Heart left ventricle (tissue), 16 donors: ENCODE data around the gene ZNF423. TPM values are rescaled to one million over a fixed set of nuclear protein-coding genes. Genes with fewer than 3 reads are reported as not detected.

Source experiments
- ATAC-seq, 4 donors: fragments of 200-7000 bp; cut with Tn5 transposase; one replicate each; pipeline ENCODE4 v1.9.1; 2020 to 2022; ENCODE audit warnings: moderate library complexity in 4 of 4, mild to moderate bottlenecking in 3 of 4, moderate number of reproducible peaks in 1 of 4
- DNase-seq, 5 donors: peaks; one replicate each; pipeline ENCODE4 v3.0.0-alpha.2; 2020
- H3K27ac ChIP-seq, 12 donors: fragments of 200-600 bp; sonication (generic) in 4 of 12; one replicate each; pipeline versions ENCODE4 v1.5.0 to v1.8.0; 2016 to 2022; ENCODE audit warnings: mild to moderate bottlenecking in 2 of 12
- H3K27me3 ChIP-seq, 9 donors: fragments of 200-600 bp; sonication (generic) in 2 of 9; one replicate each; pipeline versions ENCODE4 v1.5.1 to v1.8.0; 2016 to 2022; ENCODE audit warnings: mild to moderate bottlenecking in 3 of 9
- H3K36me3 ChIP-seq, 9 donors: fragments of 200-600 bp; sonication (generic) in 2 of 9; one replicate each; pipeline versions ENCODE4 v1.5.0 to v1.8.0; 2018 to 2022; ENCODE audit warnings: mild to moderate bottlenecking in 2 of 9
- H3K4me1 ChIP-seq, 12 donors: fragments of 200-600 bp; sonication (generic) in 4 of 12; one replicate each; pipeline versions ENCODE4 v1.5.0 to v1.8.0; 2016 to 2022; ENCODE audit warnings: mild to moderate bottlenecking in 3 of 12
- H3K4me3 ChIP-seq, 12 donors: fragments of 200-600 bp; sonication (generic) in 4 of 12; one replicate each; pipeline versions ENCODE4 v1.5.0 to v1.8.0; 2017 to 2022; ENCODE audit warnings: mild to moderate bottlenecking in 9 of 12, moderate library complexity in 4 of 12
- H3K9me3 ChIP-seq, 12 donors: fragments of 200-600 bp; sonication (generic) in 4 of 12; one replicate each; pipeline versions ENCODE4 v1.5.0 to v1.8.0; 2016 to 2022; ENCODE audit warnings: mild to moderate bottlenecking in 1 of 12
- POLR2A ChIP-seq, 2 donors: fragments of 450-650 bp; IDR thresholded peaks; one replicate each; pipeline ENCODE4 v1.6.1; 2017; ENCODE audit warnings: antibody characterized with exemption in 2 of 2, mild to moderate bottlenecking in 2 of 2, moderate library complexity in 2 of 2
- WGBS, 4 donors: extraction: QIAGEN DNeasy Blood & Tissue Kit in 2 of 4; methylation state at CpG; one replicate each; pipeline versions ENCODE4 v1.1.5 to v1.1.7; 2013 to 2018; 5-methylcytosine and 5-hydroxymethylcytosine counted together
- intact Hi-C, 10 donors: fragments of 100-400 bp; cut with DNase I; formaldehyde crosslinking; loops; one replicate each; pipeline versions ENCODE4 v1.11.1 to v1.14.2; 2022
- polyA plus RNA-seq, 2 donors: library from polyadenylated mRNA; stranded (reverse); fragments of 200-250 nt; gene quantifications; one replicate each; pipeline ENCODE4 v1.2.3, GENCODE V29; 2013
- total RNA-seq, 9 donors: library from RNA; depleted of rRNA in 2 of 9; stranded (reverse); fragments of >200 nt in 2 of 9; fragmentation: NEBNext Ultra II Directional in 3 of 9; extraction: Animal tissue kit (Norgen Biotek cat#: 25700) in 3 of 9; gene quantifications; one replicate each; pipeline versions ENCODE4 v1.1.0 to v1.2.4, GENCODE V29; 2016 to 2023
- TF ChIP-seq, protein P1 (sequence below), 12 donors: fragments of 200-600 bp; sonication (generic) in 4 of 12; IDR thresholded peaks; one replicate each; pipeline versions ENCODE4 v1.5.0 to v1.8.0; 2018 to 2022; ENCODE audit warnings: antibody characterized with exemption in 12 of 12, mild to moderate bottlenecking in 5 of 12
- donor health status: ischemic (EF 13 %, LVEDD 7.1; RV severe dilation, severe dysfunction).
- donor health status: healthy with polysubstance abuse.
- donor health status: DM: no; HTN: yes; CAD: no.
- donor health status: DM: no; HTN: no; CAD: no.
- donor health status: ischemic (EF 25% LVEDD 6.9; RV normal size, moderate dysfunction).
- donor health status: ischemic (EF 25% LVEDD 5.7; RV mildly dilated, moderate dysfunction).
- donor health status: healthy.
- donor health status: DM: yes; HTN: yes; CAD: no.
- donor health status: ischemic (EF 35%, LVEDD 5.7; RV mildly dilated, moderate dysfunction).
- donor health status: nonischemic (EF 11% LVEDD 7.7; RV severe dilation, severe dysfunction).
- donor health status: DM: yes; HTN: yes; CAD: no.
- donor health status: PGD.
- donor health status: ischemic (EF 29% LVEDD 5.4; RV normal size, mild dysfunction).
- donor health status: nonischemic (EF 23%, LVEDD 6.1; RV moderate dilation, normal function).

Gene ZNF423
- total and polyA plus RNA-seq, 11 donors, result 1.8 to 10.4 (median 5.7) TPM

DNA sequence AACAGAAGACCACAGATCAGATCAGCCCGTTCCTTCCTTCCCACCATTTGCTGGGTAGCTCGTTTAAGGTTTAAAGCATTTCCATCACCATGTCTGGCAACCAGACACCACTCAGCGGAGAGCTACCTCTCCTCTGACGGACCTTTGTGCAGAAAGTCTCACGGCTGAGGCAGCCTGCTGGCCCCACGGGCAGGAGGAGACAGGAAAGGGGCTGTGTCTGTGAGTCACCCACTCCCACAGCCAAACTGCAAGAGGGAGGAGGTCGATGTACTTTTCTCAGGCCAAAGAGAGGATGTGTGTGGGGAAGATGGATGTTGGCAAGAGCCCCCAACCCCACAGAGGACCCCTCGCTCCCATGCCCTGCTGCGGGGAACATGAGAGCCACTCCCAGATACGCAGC is 92.1 kb downstream of the ZNF423 start:
- Histone ChIP-seq H3K27me3 (peaks cover 0 to 4% (median 0%) of the 10 kb centered on the region in 9 donors), H3K4me3 (no peak overlapping the region), H3K4me1 (peaks cover 0 to 11% (median 4%) of the 10 kb centered on the region in 12 donors), H3K27ac (no peak overlapping the region), H3K9me3 (no peaks in the 10 kb centered on the region), H3K36me3 (no peaks in the 10 kb centered on the region)
- TF ChIP-seq POLR2A (IDR thresholded peaks at IDR 0.05), result no peak
- TF ChIP-seq, protein P1, sequence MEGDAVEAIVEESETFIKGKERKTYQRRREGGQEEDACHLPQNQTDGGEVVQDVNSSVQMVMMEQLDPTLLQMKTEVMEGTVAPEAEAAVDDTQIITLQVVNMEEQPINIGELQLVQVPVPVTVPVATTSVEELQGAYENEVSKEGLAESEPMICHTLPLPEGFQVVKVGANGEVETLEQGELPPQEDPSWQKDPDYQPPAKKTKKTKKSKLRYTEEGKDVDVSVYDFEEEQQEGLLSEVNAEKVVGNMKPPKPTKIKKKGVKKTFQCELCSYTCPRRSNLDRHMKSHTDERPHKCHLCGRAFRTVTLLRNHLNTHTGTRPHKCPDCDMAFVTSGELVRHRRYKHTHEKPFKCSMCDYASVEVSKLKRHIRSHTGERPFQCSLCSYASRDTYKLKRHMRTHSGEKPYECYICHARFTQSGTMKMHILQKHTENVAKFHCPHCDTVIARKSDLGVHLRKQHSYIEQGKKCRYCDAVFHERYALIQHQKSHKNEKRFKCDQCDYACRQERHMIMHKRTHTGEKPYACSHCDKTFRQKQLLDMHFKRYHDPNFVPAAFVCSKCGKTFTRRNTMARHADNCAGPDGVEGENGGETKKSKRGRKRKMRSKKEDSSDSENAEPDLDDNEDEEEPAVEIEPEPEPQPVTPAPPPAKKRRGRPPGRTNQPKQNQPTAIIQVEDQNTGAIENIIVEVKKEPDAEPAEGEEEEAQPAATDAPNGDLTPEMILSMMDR (IDR thresholded peaks at IDR 0.05), result no peak
- intact Hi-C loops, result no loop called here
- no peak for ATAC-seq
- no peak for DNase-seq
- WGBS, 4 donors, result 74 to 82% (median 79%) methylated on average over 10 of the region's 10 CpGs

DNA sequence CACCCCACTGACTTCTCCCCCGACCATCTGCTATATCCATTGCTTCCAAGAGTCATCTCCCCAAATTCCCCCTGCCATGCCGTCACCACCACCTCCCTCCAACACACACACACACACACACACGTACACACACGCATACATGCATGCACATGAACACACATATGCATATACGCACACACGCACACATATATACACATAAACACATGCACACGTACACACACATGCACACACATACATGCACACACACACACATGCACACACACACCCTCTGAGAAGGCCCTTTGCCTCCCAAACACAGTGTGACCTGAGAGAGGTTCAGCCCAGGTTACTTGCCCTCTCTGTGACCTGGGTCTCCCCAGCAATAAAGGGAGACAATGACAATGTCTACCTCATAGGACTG is 95.1 kb downstream of the ZNF423 start:
- 92 to 97% (median 96%) methylated on average over 7 of the region's 7 CpGs for WGBS, 4 donors
- Histone ChIP-seq H3K4me3 (no peak overlapping the region), H3K9me3 (no peaks in the 10 kb centered on the region), H3K36me3 (no peaks in the 10 kb centered on the region), H3K27ac (no peak overlapping the region), H3K4me1 (peaks cover 0 to 16% (median 2%) of the 10 kb centered on the region in 12 donors), H3K27me3 (peaks cover 0 to 4% (median 0%) of the 10 kb centered on the region in 9 donors)
- intact Hi-C loops, result no loop called here
- TF ChIP-seq POLR2A (IDR thresholded peaks at IDR 0.05), result no peak
- TF ChIP-seq, protein P1 (IDR thresholded peaks at IDR 0.05), result no peak
- ATAC-seq (no peak), DNase-seq (no peak)

DNA sequence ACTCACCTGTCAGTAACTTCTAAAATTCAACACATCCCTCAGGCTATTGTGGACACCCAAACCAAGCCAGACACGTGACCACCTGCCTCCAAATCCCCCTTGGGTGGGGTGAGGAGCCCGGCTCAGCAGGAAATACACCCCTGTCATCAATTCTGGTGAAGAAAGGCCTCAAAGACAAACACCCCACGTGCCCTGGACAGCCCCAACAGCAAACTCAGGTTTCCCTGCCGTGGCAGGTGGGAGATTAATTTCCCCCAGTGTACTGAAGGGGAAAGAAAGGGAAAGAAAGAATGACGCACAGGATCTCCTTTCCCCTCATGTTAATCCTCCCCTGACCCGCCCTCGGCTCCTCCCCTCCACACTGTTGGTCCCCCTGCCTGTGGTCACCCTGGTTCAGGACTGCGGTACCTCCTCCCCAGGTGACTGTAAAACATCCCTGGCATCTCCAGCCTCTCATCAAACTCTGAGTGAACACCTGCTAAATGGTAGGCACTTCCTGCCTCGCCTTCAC is 98.3 kb downstream of the ZNF423 start:
- DNase-seq, result no peak
- WGBS, 4 donors, result 75 to 87% (median 83%) methylated on average over 9 of the region's 9 CpGs
- TF ChIP-seq, protein P1 (IDR thresholded peaks at IDR 0.05), result no peak
- TF ChIP-seq POLR2A (IDR thresholded peaks at IDR 0.05), result no peak
- no peak for ATAC-seq
- peaks cover 0 to 4% (median 0%) of the 10 kb centered on the region in 9 donors for H3K27me3 ChIP-seq
- H3K4me3 ChIP-seq, result no peak overlapping the region
- peak overlapping the region in 1 of 12 donors; percentile 18 for H3K27ac ChIP-seq
- H3K9me3 ChIP-seq, result no peaks in the 10 kb centered on the region
- intact Hi-C loops, result loop anchor here in 7 of 10 donors (5.0 to 10.0 kb wide), 10 partner anchors 75 to 350 kb away; partner anchors contain the start of gene ZNF423 (in 2 of the 7)
- H3K36me3 ChIP-seq, result no peaks in the 10 kb centered on the region
- H3K4me1 ChIP-seq, result peaks cover 0 to 37% (median 17%) of the 10 kb centered on the region in 12 donors

DNA sequence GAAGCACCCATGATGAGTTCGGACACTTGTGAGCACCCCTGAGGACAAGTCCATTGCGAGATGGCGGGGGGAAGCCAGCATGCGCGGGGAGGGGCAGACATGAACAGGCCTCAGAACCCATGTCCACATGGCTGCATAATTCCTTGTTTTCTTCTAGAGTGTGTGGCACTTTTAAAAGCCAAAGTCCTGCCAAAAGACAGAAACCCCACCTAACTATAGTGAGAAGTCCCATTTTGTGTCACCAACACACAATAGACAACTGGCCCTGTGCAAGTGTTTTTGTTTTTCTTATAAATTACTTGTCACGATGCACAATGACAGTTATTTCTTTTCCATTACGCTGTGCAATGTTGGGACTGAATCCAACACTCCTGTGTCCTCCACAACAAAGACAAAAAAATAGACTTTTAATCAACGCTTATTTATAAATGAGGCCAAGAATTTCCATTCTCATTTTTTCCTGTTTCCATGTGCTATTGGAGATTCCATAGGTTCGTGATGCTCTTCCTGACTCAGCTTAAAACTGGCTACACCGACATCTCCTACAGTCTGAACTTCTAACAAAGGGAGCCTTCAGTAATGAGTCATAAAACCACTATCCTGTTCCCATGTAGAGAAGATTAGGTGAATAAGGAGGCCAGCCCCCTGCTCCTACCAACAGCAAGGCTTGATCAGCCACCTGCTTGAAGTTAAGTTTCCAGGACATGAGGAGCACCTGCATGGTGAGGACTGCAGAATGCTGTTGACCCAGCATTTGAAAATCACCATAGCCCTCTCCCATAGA is 98.9 kb downstream of the ZNF423 start:
- ATAC-seq, result no peak
- DNase-seq, result no peak
- peak overlapping the region in 2 of 12 donors; percentile 19 to 22 for H3K27ac ChIP-seq
- peaks cover 0 to 37% (median 17%) of the 10 kb centered on the region in 12 donors for H3K4me1 ChIP-seq
- no peak overlapping the region for H3K4me3 ChIP-seq
- H3K27me3 ChIP-seq, result peaks cover 0 to 4% (median 0%) of the 10 kb centered on the region in 9 donors
- H3K9me3 ChIP-seq, result no peaks in the 10 kb centered on the region
- TF ChIP-seq, protein P1 (IDR thresholded peaks at IDR 0.05), result no peak
- no peak for TF ChIP-seq POLR2A (IDR thresholded peaks at IDR 0.05)
- no peaks in the 10 kb centered on the region for H3K36me3 ChIP-seq
- intact Hi-C loops, result loop anchor here in 7 of 10 donors (5.0 to 10.0 kb wide), 10 partner anchors 75 to 350 kb away; partner anchors contain the start of gene ZNF423 (in 2 of the 7)
- WGBS, 4 donors, result 76 to 82% (median 81%) methylated on average over 10 of the region's 10 CpGs
